Spleen (tissue), 11 donors: ENCODE data around the gene PCSK9. TPM values are rescaled to one million over a fixed set of nuclear protein-coding genes. Genes with fewer than 3 reads are reported as not detected.

Experiments
- DNase-seq: peaks from one replicate; pipeline ENCODE4 v3.0.0-alpha.2; 2020
- H3K27ac ChIP-seq, 8 donors: fragments of 200-600 bp; sonication (generic) in 7 of 8; 1 replicate in 4 of 8; 2 replicates in 4 of 8; pipeline versions ENCODE4 v1.5.0 to v1.8.0; 2016 to 2021; ENCODE audit warnings: inconsistent platforms in 4 of 8, mild to moderate bottlenecking in 4 of 8, moderate library complexity in 1 of 8
- H3K27me3 ChIP-seq, 7 donors: fragments of 200-600 bp; sonication (generic) in 6 of 7; replicated peaks in 1 of 7; 1 replicate in 4 of 7; 2 replicates in 3 of 7; pipeline versions ENCODE4 v1.5.0 to v1.8.0; 2016 to 2021; ENCODE audit warnings: inconsistent platforms in 3 of 7, mild to moderate bottlenecking in 1 of 7
- H3K36me3 ChIP-seq, 6 donors: fragments of 200-600 bp; sonication (generic) in 5 of 6; 1 replicate in 4 of 6; 2 replicates in 2 of 6; pipeline versions ENCODE4 v1.5.0 to v1.8.0; 2016 to 2021; ENCODE audit warnings: inconsistent platforms in 2 of 6
- H3K4me1 ChIP-seq, 6 donors: fragments of 200-600 bp; sonication (generic) in 5 of 6; 1 replicate in 3 of 6; 2 replicates in 3 of 6; pipeline versions ENCODE4 v1.5.0 to v1.8.0; 2016 to 2021; ENCODE audit warnings: inconsistent platforms in 3 of 6
- H3K4me3 ChIP-seq, 8 donors: fragments of 200-600 bp; sonication (generic) in 7 of 8; 1 replicate in 4 of 8; 2 replicates in 4 of 8; pipeline versions ENCODE4 v1.5.0 to v1.8.0; 2016 to 2021; ENCODE audit warnings: inconsistent platforms in 4 of 8, mild to moderate bottlenecking in 4 of 8, moderate library complexity in 2 of 8
- H3K9me3 ChIP-seq, 8 donors: fragments of 200-600 bp; sonication (generic) in 7 of 8; 1 replicate in 4 of 8; 2 replicates in 4 of 8; pipeline versions ENCODE4 v1.5.0 to v1.8.0; 2016 to 2021; ENCODE audit warnings: inconsistent platforms in 4 of 8
- POLR2A ChIP-seq, 3 donors: fragments of 450-650 bp; IDR thresholded peaks; one replicate each; pipeline ENCODE4 v1.5.1; 2017; ENCODE audit warnings: antibody characterized with exemption in 3 of 3, mild to moderate bottlenecking in 1 of 3
- POLR2AphosphoS5 ChIP-seq, 3 donors: sonication (generic); formaldehyde crosslinking; IDR thresholded peaks; one replicate each; pipeline ENCODE4 v1.5.1; 2017; ENCODE audit warnings: antibody characterized with exemption in 3 of 3
- WGBS, 5 donors: extraction: QIAGEN DNeasy Blood & Tissue Kit in 3 of 5; methylation state at CpG; one replicate each; pipeline versions ENCODE4 v1.1.5 to v1.1.7; 2013 to 2018; 5-methylcytosine and 5-hydroxymethylcytosine counted together
- intact Hi-C: fragments of 100-400 bp; cut with DNase I; formaldehyde crosslinking; loops from one replicate; pipeline ENCODE4 v1.15.0; 2023; ENCODE audit warnings: low total_unique reads
- polyA plus RNA-seq, 3 donors: library from polyadenylated mRNA; stranded (reverse); fragments of 200-250 nt; gene quantifications; one replicate each; pipeline ENCODE4 v1.2.1, GENCODE V29; 2013
- total RNA-seq, 7 donors: library from RNA; depleted of rRNA in 3 of 7; stranded (reverse); fragments of >200 nt in 3 of 7; fragmentation: NEBNext Ultra II Directional in 4 of 7; extraction: Animal tissue kit (Norgen Biotek cat#: 25700) in 4 of 7; gene quantifications; one replicate each; pipeline versions ENCODE4 v1.1.0 to v1.2.1, GENCODE V29; 2016 to 2021
- TF ChIP-seq, protein P1 (sequence below), 11 experiments: fragments of 200-600 bp in 7 of 11; fragments of 450-650 bp in 4 of 11; sonication (generic) in 4 of 11; IDR thresholded peaks in 8 of 11; conservative IDR thresholded peaks in 3 of 11; 1 replicate in 7 of 11; 2 replicates in 4 of 11; pipeline versions ENCODE4 v1.4.0 to v1.8.0; 2016 to 2021; ENCODE audit warnings: antibody characterized with exemption in 11 of 11, inconsistent platforms in 4 of 11, mild to moderate bottlenecking in 1 of 11
- donor health status: healthy with polysubstance abuse.
- donor health status: DM: no; HTN: no; CAD: no; lungs with moderate emphysema.
- donor health status: DM: no; HTN: no; CAD: no.
- donor health status: Bipolar disorder and iron deficiency.
- donor health status: healthy.
- donor health status: DM: no; HTN: no; CAD: no.
- donor health status: DM: yes; HTN: yes; CAD: no.

PCSK9 gene
- total and polyA plus RNA-seq, 10 donors: 0.03 to 0.85 (median 0.18) TPM; not detected in 3

- DNase-seq: no peak
- intact Hi-C loops: no loop called here
Observed at GRCh38 chr1:55059302-55060132, 20.2 kb downstream of the PCSK9 start.

DNA sequence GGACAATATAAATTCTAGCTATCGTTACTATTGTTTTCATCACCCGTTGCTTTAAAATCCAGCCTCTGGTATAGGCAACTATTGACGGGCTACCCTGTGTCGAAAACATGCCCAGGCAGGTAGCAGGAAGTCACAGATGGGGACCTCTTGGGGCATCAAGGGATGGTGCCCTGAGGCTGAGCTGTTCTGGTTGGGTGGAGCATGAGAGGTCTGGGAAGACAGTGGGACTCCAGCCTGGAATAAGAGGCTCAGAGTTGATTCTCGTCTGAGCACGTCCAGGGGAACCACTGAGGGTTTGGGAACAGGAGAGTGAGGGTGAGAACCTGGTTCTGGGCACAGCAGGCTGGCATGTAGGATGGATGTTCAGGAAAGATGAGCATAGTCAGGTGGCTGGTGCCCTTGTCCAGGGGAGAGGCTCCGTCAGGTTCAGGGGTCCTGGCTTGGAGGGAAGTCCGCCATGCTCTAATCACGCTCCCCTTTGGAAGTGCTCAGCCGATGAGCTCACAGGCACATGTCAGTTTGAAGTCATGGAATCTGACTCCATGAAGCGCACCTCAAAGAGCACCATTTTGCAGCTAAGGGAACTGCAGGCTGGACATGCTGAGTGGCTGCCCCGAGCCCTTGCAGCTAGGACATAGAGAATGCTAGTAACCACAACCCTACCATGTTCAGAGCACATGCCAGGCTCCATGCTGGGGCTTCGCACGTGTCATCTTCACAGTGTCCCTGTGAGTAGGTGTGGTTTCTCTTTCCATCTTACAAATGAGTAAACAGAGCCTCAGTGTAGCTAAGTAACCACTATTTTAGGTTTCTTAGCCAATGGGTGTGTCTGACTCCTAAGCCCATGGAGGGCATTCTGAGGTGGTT is 21.0 kb downstream of the PCSK9 start:
- TF ChIP-seq, protein P1, sequence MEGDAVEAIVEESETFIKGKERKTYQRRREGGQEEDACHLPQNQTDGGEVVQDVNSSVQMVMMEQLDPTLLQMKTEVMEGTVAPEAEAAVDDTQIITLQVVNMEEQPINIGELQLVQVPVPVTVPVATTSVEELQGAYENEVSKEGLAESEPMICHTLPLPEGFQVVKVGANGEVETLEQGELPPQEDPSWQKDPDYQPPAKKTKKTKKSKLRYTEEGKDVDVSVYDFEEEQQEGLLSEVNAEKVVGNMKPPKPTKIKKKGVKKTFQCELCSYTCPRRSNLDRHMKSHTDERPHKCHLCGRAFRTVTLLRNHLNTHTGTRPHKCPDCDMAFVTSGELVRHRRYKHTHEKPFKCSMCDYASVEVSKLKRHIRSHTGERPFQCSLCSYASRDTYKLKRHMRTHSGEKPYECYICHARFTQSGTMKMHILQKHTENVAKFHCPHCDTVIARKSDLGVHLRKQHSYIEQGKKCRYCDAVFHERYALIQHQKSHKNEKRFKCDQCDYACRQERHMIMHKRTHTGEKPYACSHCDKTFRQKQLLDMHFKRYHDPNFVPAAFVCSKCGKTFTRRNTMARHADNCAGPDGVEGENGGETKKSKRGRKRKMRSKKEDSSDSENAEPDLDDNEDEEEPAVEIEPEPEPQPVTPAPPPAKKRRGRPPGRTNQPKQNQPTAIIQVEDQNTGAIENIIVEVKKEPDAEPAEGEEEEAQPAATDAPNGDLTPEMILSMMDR (IDR thresholded peaks at IDR 0.05 in 8 of 11, conservative IDR thresholded peaks at IDR 0.05 in 3 of 11): no peak
- no peak for TF ChIP-seq POLR2A (IDR thresholded peaks at IDR 0.05)
- TF ChIP-seq POLR2AphosphoS5 (IDR thresholded peaks at IDR 0.05): no peak
- Histone ChIP-seq H3K36me3 (peaks cover 0 to 85% (median 0%) of the 10 kb centered on the region in 6 donors), H3K9me3 (no peaks in the 10 kb centered on the region), H3K4me1 (no peaks in the 10 kb centered on the region), H3K4me3 (no peak overlapping the region), H3K27me3 (no peaks in the 10 kb centered on the region), H3K27ac (no peak overlapping the region)
- no peak for DNase-seq
- intact Hi-C loops: no loop called here
- WGBS, 5 donors: 88 to 94% (median 92%) methylated on average over 11 to 14 of the region's 14 CpGs

More at GRCh38 chr1:55059302-55060132, 20.2 kb downstream of the PCSK9 start:
- Histone ChIP-seq H3K36me3 (peaks cover 0 to 77% (median 0%) of the 10 kb centered on the region in 6 donors), H3K4me3 (no peak overlapping the region), H3K9me3 (no peaks in the 10 kb centered on the region), H3K27me3 (no peaks in the 10 kb centered on the region), H3K27ac (no peak overlapping the region), H3K4me1 (no peaks in the 10 kb centered on the region)
- TF ChIP-seq, protein P1 (IDR thresholded peaks at IDR 0.05 in 8 of 11, conservative IDR thresholded peaks at IDR 0.05 in 3 of 11): no peak
- TF ChIP-seq POLR2A (IDR thresholded peaks at IDR 0.05) (no peak), POLR2AphosphoS5 (IDR thresholded peaks at IDR 0.05) (no peak)
- WGBS, 5 donors: 80 to 91% (median 87%) methylated on average over 13 to 14 of the region's 14 CpGs

DNA sequence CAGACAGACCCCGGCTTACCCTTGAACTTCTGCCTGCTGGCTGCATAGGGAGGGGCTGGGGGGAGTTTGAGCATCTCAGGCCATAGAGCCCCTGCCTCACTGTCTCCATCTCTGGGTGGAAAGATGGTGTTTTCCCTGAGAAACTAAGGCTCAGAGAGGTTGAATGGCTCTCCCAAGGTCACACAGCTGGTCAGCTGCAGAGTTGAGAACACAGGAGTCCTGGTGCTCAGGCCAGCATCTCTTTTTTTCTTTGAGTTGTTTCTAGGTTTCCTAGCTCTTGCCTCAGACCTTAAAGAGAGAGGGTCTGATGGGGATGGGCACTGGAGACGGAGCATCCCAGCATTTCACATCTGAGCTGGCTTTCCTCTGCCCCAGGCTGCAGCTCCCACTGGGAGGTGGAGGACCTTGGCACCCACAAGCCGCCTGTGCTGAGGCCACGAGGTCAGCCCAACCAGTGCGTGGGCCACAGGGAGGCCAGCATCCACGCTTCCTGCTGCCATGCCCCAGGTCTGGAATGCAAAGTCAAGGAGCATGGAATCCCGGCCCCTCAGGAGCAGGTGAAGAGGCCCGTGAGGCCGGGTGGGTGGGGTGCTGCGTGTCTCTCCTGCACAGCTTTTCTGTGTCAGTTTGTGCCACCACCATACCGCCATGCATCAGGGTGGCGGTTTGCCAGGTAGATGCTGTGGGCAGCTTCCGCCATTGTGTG is 21.8 kb downstream of the PCSK9 start:
- TF ChIP-seq POLR2A (IDR thresholded peaks at IDR 0.05): no peak
- H3K27me3 ChIP-seq: no peaks in the 10 kb centered on the region
- H3K4me3 ChIP-seq: no peak overlapping the region
- no peaks in the 10 kb centered on the region for H3K4me1 ChIP-seq
- DNase-seq: no peak
- peaks cover 0 to 88% (median 2%) of the 10 kb centered on the region in 6 donors for H3K36me3 ChIP-seq
- 77 to 84% (median 81%) methylated on average over 4 to 13 of the region's 13 CpGs for WGBS, 5 donors
- intact Hi-C loops: no loop called here
- no peak overlapping the region for H3K27ac ChIP-seq
- H3K9me3 ChIP-seq: no peaks in the 10 kb centered on the region

- WGBS, 5 donors: 65 to 93% (median 86%) methylated on average over 2 to 4 of the region's 4 CpGs
Observed at GRCh38 chr1:55061706-55062321, 22.5 kb downstream of the PCSK9 start.

More at GRCh38 chr1:55061706-55062321, 22.5 kb downstream of the PCSK9 start:
- Histone ChIP-seq H3K9me3 (no peaks in the 10 kb centered on the region), H3K4me3 (no peak overlapping the region), H3K27ac (no peak overlapping the region), H3K36me3 (peaks cover 0 to 88% (median 9%) of the 10 kb centered on the region in 6 donors), H3K4me1 (no peaks in the 10 kb centered on the region), H3K27me3 (no peaks in the 10 kb centered on the region)
- TF ChIP-seq, protein P1 (IDR thresholded peaks at IDR 0.05 in 8 of 11, conservative IDR thresholded peaks at IDR 0.05 in 3 of 11): no peak
- TF ChIP-seq POLR2AphosphoS5 (IDR thresholded peaks at IDR 0.05): no peak
- TF ChIP-seq POLR2A (IDR thresholded peaks at IDR 0.05): no peak
- intact Hi-C loops: no loop called here
- DNase-seq: no peak
